SK-N-SH (cell line): ENCODE results near the gene ABHD16B.

Source experiments
- CHD2 ChIP-seq: fragments of 150-350 bp; IDR thresholded peaks from 2 replicates; pipeline ENCODE4 v1.6.1; 2018; ENCODE audit warnings: low read length; ENCODE audit not compliant: partially characterized antibody
- ELF1 ChIP-seq: IDR thresholded peaks from 2 replicates; pipeline ENCODE4 v1.4.0; 2012
- EP300 ChIP-seq, 2 experiments: IDR thresholded peaks; 2 replicates each; pipeline versions ENCODE4 v1.4.0 to v1.6.1; 2012; ENCODE audit warnings: borderline replicate concordance in 1 of 2, low read depth in 1 of 2, low read length in 1 of 2
- FOXJ3 ChIP-seq: sonication (generic); formaldehyde crosslinking; IDR thresholded peaks from 2 replicates; pipeline ENCODE4 v1.5.1; 2020; ENCODE audit warnings: mild to moderate bottlenecking, missing genetic modification reagents
- FOXM1 ChIP-seq: IDR thresholded peaks from 2 replicates; pipeline ENCODE4 v1.4.0; 2012; ENCODE audit warnings: low read depth, mild to moderate bottlenecking
- GABPA ChIP-seq: IDR thresholded peaks from 2 replicates; pipeline ENCODE4 v1.4.0; 2012; ENCODE audit warnings: low read depth, mild to moderate bottlenecking
- JUND ChIP-seq: IDR thresholded peaks from 2 replicates; pipeline ENCODE4 v1.4.0; 2012
- NFIC ChIP-seq: IDR thresholded peaks from 2 replicates; pipeline ENCODE4 v1.4.0; 2012; ENCODE audit warnings: borderline replicate concordance
- RFX5 ChIP-seq: IDR thresholded peaks from 2 replicates; pipeline ENCODE4 v1.6.1; 2012; ENCODE audit warnings: mild to moderate bottlenecking, improper control_type of control experiment, low read length
- TEAD4 ChIP-seq: IDR thresholded peaks from 2 replicates; pipeline ENCODE4 v1.4.0; 2012; ENCODE audit warnings: mild to moderate bottlenecking, borderline replicate concordance; ENCODE audit not compliant: insufficient read depth
- TF ChIP-seq, protein P1 (sequence below): IDR thresholded peaks from 2 replicates; pipeline ENCODE4 v1.4.0; 2012; ENCODE audit warnings: low read depth
- TF ChIP-seq, protein P2 (sequence below): fragments of 200-600 bp; sonication (generic); IDR thresholded peaks from 2 replicates; pipeline ENCODE4 v1.6.1; 2017; ENCODE audit warnings: antibody characterized with exemption, mild to moderate bottlenecking, moderate library complexity
- TF ChIP-seq, protein P3 (sequence below): IDR thresholded peaks from 2 replicates; pipeline ENCODE4 v1.6.1; 2012; ENCODE audit warnings: mild to moderate bottlenecking, low read depth, low read length, moderate library complexity

DNA sequence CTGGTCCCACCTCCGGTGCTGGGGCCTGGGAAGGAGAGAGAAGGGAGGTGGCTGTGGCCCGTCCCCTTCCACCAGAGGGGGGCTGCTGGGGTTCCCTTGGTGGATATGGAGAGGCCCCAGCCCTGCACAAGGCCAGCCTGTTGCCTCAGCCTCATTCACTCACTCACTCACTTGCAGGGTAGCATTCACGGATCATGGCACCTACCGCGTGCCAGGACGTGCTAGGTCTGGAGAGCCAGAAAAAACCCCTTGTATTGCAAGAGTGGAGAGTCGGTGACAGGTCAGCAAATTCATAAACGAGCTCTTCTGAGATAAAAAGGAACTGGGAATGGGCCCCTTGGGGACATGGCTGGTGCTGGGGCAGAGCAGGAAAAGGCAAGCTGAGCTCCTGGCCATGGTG is 23.8 kb upstream of the ABHD16B start:
- TF ChIP-seq, protein P1, sequence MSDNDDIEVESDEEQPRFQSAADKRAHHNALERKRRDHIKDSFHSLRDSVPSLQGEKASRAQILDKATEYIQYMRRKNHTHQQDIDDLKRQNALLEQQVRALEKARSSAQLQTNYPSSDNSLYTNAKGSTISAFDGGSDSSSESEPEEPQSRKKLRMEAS: no peak
- TF ChIP-seq, protein P2, sequence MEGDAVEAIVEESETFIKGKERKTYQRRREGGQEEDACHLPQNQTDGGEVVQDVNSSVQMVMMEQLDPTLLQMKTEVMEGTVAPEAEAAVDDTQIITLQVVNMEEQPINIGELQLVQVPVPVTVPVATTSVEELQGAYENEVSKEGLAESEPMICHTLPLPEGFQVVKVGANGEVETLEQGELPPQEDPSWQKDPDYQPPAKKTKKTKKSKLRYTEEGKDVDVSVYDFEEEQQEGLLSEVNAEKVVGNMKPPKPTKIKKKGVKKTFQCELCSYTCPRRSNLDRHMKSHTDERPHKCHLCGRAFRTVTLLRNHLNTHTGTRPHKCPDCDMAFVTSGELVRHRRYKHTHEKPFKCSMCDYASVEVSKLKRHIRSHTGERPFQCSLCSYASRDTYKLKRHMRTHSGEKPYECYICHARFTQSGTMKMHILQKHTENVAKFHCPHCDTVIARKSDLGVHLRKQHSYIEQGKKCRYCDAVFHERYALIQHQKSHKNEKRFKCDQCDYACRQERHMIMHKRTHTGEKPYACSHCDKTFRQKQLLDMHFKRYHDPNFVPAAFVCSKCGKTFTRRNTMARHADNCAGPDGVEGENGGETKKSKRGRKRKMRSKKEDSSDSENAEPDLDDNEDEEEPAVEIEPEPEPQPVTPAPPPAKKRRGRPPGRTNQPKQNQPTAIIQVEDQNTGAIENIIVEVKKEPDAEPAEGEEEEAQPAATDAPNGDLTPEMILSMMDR: no peak
- TF ChIP-seq EP300 (IDR thresholded peaks at IDR 0.05; ENCODE audit: borderline replicate concordance in 1 of 2, low read depth in 1 of 2, low read length in 1 of 2): no peak
- TF ChIP-seq CHD2: no peak
- no peak for TF ChIP-seq RFX5
- TF ChIP-seq FOXM1: no peak
- no peak for TF ChIP-seq GABPA
- no peak for TF ChIP-seq ELF1
- no peak for TF ChIP-seq TEAD4
- no peak for TF ChIP-seq JUND
- no peak for TF ChIP-seq FOXJ3 (CRISPR knock-in tag)
- no peak for TF ChIP-seq NFIC
- TF ChIP-seq, protein P3, sequence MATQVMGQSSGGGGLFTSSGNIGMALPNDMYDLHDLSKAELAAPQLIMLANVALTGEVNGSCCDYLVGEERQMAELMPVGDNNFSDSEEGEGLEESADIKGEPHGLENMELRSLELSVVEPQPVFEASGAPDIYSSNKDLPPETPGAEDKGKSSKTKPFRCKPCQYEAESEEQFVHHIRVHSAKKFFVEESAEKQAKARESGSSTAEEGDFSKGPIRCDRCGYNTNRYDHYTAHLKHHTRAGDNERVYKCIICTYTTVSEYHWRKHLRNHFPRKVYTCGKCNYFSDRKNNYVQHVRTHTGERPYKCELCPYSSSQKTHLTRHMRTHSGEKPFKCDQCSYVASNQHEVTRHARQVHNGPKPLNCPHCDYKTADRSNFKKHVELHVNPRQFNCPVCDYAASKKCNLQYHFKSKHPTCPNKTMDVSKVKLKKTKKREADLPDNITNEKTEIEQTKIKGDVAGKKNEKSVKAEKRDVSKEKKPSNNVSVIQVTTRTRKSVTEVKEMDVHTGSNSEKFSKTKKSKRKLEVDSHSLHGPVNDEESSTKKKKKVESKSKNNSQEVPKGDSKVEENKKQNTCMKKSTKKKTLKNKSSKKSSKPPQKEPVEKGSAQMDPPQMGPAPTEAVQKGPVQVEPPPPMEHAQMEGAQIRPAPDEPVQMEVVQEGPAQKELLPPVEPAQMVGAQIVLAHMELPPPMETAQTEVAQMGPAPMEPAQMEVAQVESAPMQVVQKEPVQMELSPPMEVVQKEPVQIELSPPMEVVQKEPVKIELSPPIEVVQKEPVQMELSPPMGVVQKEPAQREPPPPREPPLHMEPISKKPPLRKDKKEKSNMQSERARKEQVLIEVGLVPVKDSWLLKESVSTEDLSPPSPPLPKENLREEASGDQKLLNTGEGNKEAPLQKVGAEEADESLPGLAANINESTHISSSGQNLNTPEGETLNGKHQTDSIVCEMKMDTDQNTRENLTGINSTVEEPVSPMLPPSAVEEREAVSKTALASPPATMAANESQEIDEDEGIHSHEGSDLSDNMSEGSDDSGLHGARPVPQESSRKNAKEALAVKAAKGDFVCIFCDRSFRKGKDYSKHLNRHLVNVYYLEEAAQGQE: no peak
